Measurements from ENCODE around the gene PLIN5. TPM values are rescaled to one million over a fixed set of nuclear protein-coding genes. Genes with fewer than 3 reads are reported as not detected.

The PLIN5 gene
- total and polyA plus RNA-seq, 2 of the 8 experiments (the other 6 are each of a cell fraction or from before 2014, with no cell fraction given), result 2.0 to 2.5 TPM

GRCh38 chr19:4474514-4475022, 60.5 kb downstream of the PLIN5 start (continued):
- TF ChIP-seq BCL11A (IDR thresholded peaks at IDR 0.05; ENCODE audit: low read depth in 2 of 2, low read length in 2 of 2), result no peak
- TF ChIP-seq CREB1 (IDR thresholded peaks at IDR 0.05), result 0 out of 2 replicates have a peak, but pooled peaks have one; percentile 12
- no peak for TF ChIP-seq CTBP2 (IDR thresholded peaks at IDR 0.05; ENCODE audit: borderline replicate concordance, insufficient read depth, insufficient read length, low read length)
- no peak for TF ChIP-seq CBX5 (IDR thresholded peaks at IDR 0.05; ENCODE audit: low read depth, low read length)
- TF ChIP-seq ZNF274 (IDR thresholded peaks at IDR 0.05; ENCODE audit: borderline replicate concordance, extremely low read depth, low read length), result no peak
- no peak for TF ChIP-seq TEAD4 (IDR thresholded peaks at IDR 0.05; ENCODE audit: low read depth, low read length)
- TF ChIP-seq GABPA (IDR thresholded peaks at IDR 0.05; ENCODE audit: borderline replicate concordance, insufficient read depth, low read length), result peak; percentile 86; the same call in 1 of the 2 replicates
- TF ChIP-seq, protein P1, sequence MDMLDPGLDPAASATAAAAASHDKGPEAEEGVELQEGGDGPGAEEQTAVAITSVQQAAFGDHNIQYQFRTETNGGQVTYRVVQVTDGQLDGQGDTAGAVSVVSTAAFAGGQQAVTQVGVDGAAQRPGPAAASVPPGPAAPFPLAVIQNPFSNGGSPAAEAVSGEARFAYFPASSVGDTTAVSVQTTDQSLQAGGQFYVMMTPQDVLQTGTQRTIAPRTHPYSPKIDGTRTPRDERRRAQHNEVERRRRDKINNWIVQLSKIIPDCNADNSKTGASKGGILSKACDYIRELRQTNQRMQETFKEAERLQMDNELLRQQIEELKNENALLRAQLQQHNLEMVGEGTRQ (IDR thresholded peaks at IDR 0.05; ENCODE audit: low read length), result no peak
- no peak for TF ChIP-seq PHF8 (conservative IDR thresholded peaks at IDR 0.05; ENCODE audit: low read depth, low read length)
- no peak for TF ChIP-seq JUN (IDR thresholded peaks at IDR 0.05; ENCODE audit: low read depth, low read length)
- TF ChIP-seq BACH1 (IDR thresholded peaks at IDR 0.05; ENCODE audit: low read length), result no peak
- no peak for TF ChIP-seq ATF3 (IDR thresholded peaks at IDR 0.05; ENCODE audit: insufficient read depth, low read depth, low read length)
- no peak for TF ChIP-seq E2F6 (IDR thresholded peaks at IDR 0.05)
